Activated CD4-positive, alpha-beta memory T cell treated with anti-CD3 and anti-CD28 coated beads, Interleukin-2, amount 10 ng/mL, durations not matched to agents 7 days and 5 days (primary cell): ENCODE results near the gene RBM28. TPM values are rescaled to one million over a fixed set of nuclear protein-coding genes. Genes with fewer than 3 reads are reported as not detected.

ENCODE experiments used
- CTCF ChIA-PET: fragments of 350-600 bp; sonication (Branson Sonifier 250); formaldehyde crosslinking; loops from one replicate; lab custom pipeline; 2021; ENCODE audit warnings: antibody characterized with exemption, inconsistent platforms; lab: Charles Lee
- POLR2A ChIA-PET: fragments of 350-600 bp; sonication (Branson Sonifier 250); formaldehyde crosslinking; loops from one replicate; lab custom pipeline; 2021; ENCODE audit warnings: antibody characterized with exemption; lab: Charles Lee
- DNase-seq: peaks from one replicate; pipeline ENCODE4 v3.0.0-alpha.2; 2020
- H3K27ac Mint-ChIP-seq: one replicate; pipeline ENCODE4 v1.8.0; 2021; ENCODE audit warnings: mild to moderate bottlenecking, mixed read lengths
- H3K27me3 Mint-ChIP-seq: one replicate; pipeline ENCODE4 v1.8.0; 2021; ENCODE audit warnings: mixed read lengths
- H3K36me3 Mint-ChIP-seq: one replicate; pipeline ENCODE4 v1.8.0; 2021; ENCODE audit warnings: low read depth, mixed read lengths
- H3K4me1 Mint-ChIP-seq: one replicate; pipeline ENCODE4 v1.8.0; 2021; ENCODE audit warnings: mixed read lengths
- H3K4me3 Mint-ChIP-seq: one replicate; pipeline ENCODE4 v1.8.0; 2021; ENCODE audit warnings: mild to moderate bottlenecking, mixed read lengths
- H3K9me3 Mint-ChIP-seq: one replicate; pipeline ENCODE4 v1.8.0; 2021; ENCODE audit warnings: mixed read lengths
- total RNA-seq, 2 experiments: library from RNA; stranded (reverse); gene quantifications; one replicate each; pipeline ENCODE4 v1.2.3, GENCODE V29; 2021

Gene RBM28, protein sequence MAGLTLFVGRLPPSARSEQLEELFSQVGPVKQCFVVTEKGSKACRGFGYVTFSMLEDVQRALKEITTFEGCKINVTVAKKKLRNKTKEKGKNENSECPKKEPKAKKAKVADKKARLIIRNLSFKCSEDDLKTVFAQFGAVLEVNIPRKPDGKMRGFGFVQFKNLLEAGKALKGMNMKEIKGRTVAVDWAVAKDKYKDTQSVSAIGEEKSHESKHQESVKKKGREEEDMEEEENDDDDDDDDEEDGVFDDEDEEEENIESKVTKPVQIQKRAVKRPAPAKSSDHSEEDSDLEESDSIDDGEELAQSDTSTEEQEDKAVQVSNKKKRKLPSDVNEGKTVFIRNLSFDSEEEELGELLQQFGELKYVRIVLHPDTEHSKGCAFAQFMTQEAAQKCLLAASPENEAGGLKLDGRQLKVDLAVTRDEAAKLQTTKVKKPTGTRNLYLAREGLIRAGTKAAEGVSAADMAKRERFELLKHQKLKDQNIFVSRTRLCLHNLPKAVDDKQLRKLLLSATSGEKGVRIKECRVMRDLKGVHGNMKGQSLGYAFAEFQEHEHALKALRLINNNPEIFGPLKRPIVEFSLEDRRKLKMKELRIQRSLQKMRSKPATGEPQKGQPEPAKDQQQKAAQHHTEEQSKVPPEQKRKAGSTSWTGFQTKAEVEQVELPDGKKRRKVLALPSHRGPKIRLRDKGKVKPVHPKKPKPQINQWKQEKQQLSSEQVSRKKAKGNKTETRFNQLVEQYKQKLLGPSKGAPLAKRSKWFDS
- 10 to 100 TPM; 30.7 to 34.8 TPM for total RNA-seq

DNA sequence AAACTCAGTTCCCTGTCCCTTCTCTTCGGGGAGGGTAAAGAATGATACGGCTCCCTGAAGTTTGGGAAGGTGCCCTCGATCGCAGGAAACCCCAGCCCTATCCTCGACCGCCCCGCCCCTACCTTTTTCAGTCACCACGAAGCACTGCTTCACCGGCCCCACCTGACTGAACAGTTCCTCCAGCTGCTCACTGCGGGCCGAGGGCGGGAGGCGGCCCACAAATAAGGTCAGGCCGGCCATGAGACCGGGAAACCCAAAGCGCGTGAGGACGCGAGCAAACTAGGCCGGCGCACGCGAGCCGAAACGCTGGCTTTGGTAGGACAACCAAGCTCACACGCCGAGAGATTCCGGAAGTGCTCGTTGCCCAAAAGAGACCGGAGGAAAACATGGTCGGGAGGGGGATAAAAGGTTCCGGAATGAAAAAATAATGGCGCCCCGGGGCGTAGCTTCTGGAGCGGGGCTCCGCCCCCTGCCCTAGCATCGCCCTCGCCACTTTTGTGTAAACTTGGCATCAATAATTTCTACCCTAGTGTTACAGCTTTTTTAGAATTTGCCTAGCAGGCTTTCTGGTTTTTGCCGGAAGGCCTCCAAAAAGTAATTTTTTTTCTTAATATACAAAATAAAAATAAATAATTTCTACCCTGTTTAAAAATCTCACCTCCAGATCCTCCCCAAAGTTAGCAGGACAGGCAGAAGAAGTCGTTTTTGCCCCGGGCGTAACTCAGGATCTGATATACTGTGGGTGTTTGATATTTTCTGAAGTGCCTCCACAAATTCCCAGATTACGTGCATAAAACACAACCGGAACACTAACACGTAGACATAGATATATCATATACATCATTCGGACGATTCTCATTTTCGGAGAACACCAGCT, at the start of gene RBM28:
Gene RBM28, minus strand, starts transcription at position 355 of the 877 bp plus-strand sequence. Its CDS starts 115 bp downstream, at position 240.
- ChIA-PET POLR2A (interaction anchor here (0.7 to 1.6 kb wide), 12 partner anchors 9 to 952 kb away, joined by 3 to 8 read pairs (median 4); partner anchors contain the start of genes ATP6V1F and METTL2B), CTCF (interaction anchor here (0.7 to 2.6 kb wide), 14 partner anchors 9 to 209 kb away, joined by 3 to 35 read pairs (median 4); partner anchors contain the start of gene HILPDA)
- Mint-ChIP-seq H3K36me3 (peaks cover 7% of the 10 kb centered on the region), H3K27me3 (peaks cover 15% of the 10 kb centered on the region), H3K27ac (peak within 1 kb of the TSS; percentile 88), H3K9me3 (no peaks in the 10 kb centered on the region), H3K4me3 (peak within 1 kb of the TSS; percentile 93), H3K4me1 (peaks cover 31% of the 10 kb centered on the region)
- peak; percentile 88 for DNase-seq

DNA sequence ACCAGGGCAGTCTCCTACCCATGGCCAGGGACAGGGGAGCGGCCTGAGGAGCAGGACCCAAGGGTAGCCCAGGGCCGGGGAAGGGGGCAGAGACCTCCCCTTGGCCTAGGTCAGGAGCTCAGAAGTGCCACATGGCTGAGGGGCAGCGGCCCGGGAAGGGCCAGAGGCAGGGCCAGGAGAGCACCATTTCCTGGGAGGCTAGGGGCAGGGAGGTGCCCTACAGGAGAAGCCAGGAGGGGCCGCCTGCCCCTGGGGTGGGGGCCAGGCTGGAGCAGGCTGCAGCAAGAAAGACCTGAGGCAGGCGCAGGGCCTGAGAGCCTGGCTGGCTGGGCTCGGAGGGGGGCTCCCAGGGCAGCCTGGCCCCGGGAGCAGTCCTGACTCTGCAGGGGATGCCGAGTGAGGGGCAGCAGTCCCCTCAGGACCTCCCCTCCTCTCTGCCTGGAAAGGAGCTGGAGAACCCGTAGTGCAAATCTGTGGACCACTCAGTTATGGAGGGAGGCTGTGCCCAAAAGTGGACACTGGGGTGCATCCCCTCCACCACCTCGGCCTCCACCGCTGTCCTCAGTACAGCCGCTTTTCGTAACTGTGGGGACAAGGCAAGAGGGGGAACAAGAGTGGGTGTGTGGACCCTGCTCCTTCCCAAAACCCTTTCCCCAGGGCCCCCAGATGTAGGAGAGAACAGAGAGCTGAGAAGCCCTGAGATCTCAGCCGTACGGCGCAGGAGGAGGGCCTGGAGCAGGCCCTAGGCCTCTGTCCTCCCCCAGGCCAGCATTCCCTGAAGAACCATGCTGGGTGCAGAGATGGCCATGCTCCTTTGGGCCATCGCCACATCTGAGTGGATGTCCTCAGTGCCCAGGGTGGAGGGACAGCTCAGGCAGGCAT, 49.0 kb upstream of the RBM28 start:
- no peak for DNase-seq
- Mint-ChIP-seq H3K9me3 (no peaks in the 10 kb centered on the region), H3K36me3 (peaks cover 16% of the 10 kb centered on the region), H3K27ac (no peak overlapping the region), H3K4me3 (no peak overlapping the region), H3K4me1 (no peaks in the 10 kb centered on the region), H3K27me3 (peaks cover 3% of the 10 kb centered on the region)
- ChIA-PET POLR2A (interaction anchor here (2.1 kb wide), 1 partner anchor 12 kb away, joined by 7 read pairs; no protein-coding TSS in a partner anchor), CTCF (no interaction called here)

DNA sequence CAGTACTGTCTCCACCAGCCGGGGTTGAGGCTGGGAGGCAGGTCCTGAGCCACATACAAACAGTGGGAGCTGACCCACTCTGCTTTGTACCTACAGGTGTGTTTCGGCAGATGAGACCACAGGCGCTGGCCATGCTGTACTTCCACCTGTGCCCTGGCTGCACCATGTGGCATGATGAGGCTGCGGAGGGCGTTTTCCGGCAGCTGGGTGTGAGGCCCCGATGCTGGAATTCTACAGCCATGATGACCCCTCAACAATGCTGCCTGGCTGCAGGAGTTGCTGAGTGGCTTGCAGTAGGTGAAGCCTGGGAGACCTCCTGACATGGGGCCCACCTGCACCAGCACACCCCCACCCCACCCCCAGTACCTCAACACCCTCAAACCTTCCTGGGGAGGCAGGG, 48.1 kb upstream of the RBM28 start:
- DNase-seq, result no peak
- Mint-ChIP-seq H3K27ac (no peak overlapping the region), H3K9me3 (no peaks in the 10 kb centered on the region), H3K4me3 (no peak overlapping the region), H3K36me3 (peaks cover 7% of the 10 kb centered on the region), H3K27me3 (peaks cover 3% of the 10 kb centered on the region), H3K4me1 (no peaks in the 10 kb centered on the region)
- CTCF ChIA-PET, result interaction anchor here (1.4 to 3.4 kb wide), 3 partner anchors 9 to 44 kb away, joined by 3 to 21 read pairs (median 10); no protein-coding TSS in a partner anchor
- POLR2A ChIA-PET, result interaction anchor here (2.1 kb wide), 1 partner anchor 13 kb away, joined by 7 read pairs; no protein-coding TSS in a partner anchor

DNA sequence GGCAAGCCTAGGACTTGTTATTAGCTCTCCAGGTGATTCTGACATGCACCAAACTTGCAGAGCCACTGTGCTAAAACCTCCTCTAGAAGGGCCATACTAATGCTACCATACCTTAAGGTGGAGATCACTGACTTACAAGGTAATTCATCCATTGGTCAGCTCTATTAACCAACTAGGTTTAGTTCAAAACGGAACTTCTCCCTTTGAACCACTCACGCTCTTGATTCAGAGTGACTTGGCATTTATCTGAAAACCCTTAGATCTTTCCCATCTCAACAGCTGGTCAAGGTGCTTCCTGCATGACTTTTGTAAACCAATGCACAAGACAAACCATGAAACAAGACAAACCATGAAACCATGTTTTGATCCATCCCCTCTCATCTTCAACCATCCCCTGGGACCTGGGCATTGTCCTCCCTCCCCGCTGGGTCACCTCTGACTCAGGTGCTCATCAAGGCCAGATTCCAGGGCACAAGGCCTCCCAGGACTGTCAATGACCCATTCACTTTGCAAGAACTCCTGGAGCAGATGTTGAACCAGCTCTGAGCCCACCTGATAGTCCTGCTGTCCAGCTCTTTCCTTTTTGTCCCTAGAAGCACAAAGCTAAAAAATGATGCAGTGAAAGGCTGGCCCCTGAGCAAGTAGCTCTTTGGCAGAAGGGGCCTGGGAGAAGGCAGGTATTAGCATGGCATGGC, 47.3 kb upstream of the RBM28 start:
- Mint-ChIP-seq H3K27me3 (peaks cover 3% of the 10 kb centered on the region), H3K9me3 (no peaks in the 10 kb centered on the region), H3K36me3 (no peaks in the 10 kb centered on the region), H3K4me1 (no peaks in the 10 kb centered on the region), H3K27ac (no peak overlapping the region), H3K4me3 (no peak overlapping the region)
- CTCF ChIA-PET, result interaction anchor here (1.4 to 3.4 kb wide), 3 partner anchors 8 to 43 kb away, joined by 3 to 21 read pairs (median 10); no protein-coding TSS in a partner anchor
- no peak for DNase-seq
- POLR2A ChIA-PET, result interaction anchor here (1.0 to 2.1 kb wide), 3 partner anchors 14 to 47 kb away, joined by 4 to 7 read pairs (median 5); partner anchors contain the start of gene RBM28

DNA sequence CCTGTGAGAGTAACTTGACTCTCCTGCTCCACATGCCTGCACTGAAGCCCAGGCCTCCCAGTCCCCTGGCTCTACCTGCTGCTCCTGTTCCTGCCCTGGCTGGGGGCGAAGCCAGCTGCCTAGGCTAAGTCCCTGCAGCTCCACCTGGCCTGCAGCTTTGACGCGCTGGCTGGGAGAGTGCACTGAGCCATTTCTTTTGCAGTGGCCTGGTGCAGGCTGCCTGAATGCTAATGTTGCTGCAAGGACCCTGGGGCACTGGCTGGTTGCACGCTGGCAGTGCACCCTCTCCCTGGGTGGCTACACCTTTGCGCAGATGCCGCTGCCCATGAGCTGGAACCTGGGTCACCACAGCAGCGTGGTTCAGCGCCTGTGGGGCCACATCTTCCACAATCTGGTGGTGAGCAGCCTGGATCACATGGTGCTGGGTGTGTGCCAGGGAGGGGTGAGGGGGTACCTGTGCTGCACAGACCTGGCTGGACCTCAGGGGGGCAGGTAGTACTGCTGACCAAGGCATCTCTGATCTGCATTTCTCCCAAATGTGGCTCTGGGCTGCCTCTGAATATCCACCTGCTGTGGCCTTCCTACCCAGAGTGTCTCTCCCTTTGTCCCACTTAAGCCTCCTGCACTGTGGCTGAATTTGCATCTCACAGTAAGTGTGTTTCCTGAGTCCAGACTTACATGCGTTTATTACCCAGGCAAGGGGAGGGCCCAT, 46.1 kb upstream of the RBM28 start:
- POLR2A ChIA-PET, result interaction anchor here (0.7 to 1.4 kb wide), 2 partner anchors 19 to 42 kb away, joined by 3 to 5 read pairs; no protein-coding TSS in a partner anchor
- CTCF ChIA-PET, result interaction anchor here (0.7 to 4.0 kb wide), 8 partner anchors 9 to 71 kb away, joined by 3 to 35 read pairs (median 9); partner anchors contain the start of gene RBM28
- no peaks in the 10 kb centered on the region for H3K36me3 Mint-ChIP-seq
- DNase-seq, result no peak
- no peaks in the 10 kb centered on the region for H3K4me1 Mint-ChIP-seq
- no peaks in the 10 kb centered on the region for H3K9me3 Mint-ChIP-seq
- no peak overlapping the region for H3K4me3 Mint-ChIP-seq
- H3K27me3 Mint-ChIP-seq, result peaks cover 3% of the 10 kb centered on the region
- H3K27ac Mint-ChIP-seq, result no peak overlapping the region

DNA sequence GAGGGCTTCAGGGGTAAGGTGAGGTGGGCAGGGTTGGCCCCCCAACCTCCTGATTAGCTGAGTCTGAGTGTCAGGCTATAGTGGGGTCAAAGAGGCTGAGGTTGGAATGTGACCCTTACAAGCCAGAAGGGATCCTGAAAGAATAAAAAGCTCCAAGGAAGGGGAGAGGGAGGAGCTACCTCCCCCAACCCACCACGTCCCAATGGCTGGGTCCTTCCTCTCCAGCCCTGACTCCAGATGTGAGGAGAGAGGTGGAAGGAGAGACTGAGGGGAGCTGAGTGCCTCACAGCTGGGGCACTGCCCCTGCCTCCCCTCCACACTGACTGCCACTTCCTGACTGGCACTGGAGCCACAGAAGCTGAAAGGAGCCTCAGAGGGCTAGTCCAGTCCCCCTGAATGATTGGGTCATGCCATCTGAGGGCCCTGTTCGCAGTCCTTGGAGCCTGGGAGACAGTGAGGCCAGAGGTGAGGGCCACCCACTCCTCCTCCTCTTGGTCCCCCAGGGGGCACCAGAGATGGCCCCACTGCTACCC, 45.4 kb upstream of the RBM28 start:
- DNase-seq, result no peak
- ChIA-PET POLR2A (interaction anchor here (0.7 to 1.4 kb wide), 2 partner anchors 20 to 45 kb away, joined by 3 read pairs; partner anchors contain the start of gene RBM28), CTCF (interaction anchor here (0.7 to 4.0 kb wide), 9 partner anchors 9 to 71 kb away, joined by 3 to 35 read pairs (median 7); partner anchors contain the start of gene RBM28)
- Mint-ChIP-seq H3K4me3 (no peak overlapping the region), H3K36me3 (no peaks in the 10 kb centered on the region), H3K27me3 (peaks cover 3% of the 10 kb centered on the region), H3K9me3 (no peaks in the 10 kb centered on the region), H3K4me1 (no peaks in the 10 kb centered on the region), H3K27ac (no peak overlapping the region)

DNA sequence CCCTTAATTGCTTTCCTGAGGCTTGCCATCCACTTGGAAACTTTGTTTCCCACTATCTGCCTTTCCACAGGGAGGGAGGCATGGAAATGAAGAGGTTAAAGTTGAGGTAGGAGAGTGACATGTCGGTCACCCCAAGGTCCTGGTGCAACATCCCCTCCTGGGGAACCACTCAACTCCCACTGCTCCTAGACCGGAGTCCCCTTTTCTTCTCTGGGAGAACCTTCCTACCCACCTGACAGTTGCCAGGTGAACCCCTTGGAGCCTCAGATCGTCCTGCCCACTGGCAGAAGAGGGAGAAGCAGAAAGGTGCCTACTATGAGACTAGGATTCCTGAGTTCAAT, 44.4 kb upstream of the RBM28 start:
- Mint-ChIP-seq H3K27me3 (peaks cover 3% of the 10 kb centered on the region), H3K4me3 (no peak overlapping the region), H3K4me1 (no peaks in the 10 kb centered on the region), H3K9me3 (no peaks in the 10 kb centered on the region), H3K36me3 (no peaks in the 10 kb centered on the region), H3K27ac (no peak overlapping the region)
- CTCF ChIA-PET, result interaction anchor here (0.7 to 4.4 kb wide), 21 partner anchors 9 to 87 kb away, joined by 3 to 52 read pairs (median 5); partner anchors contain the start of genes IMPDH1 and RBM28
- POLR2A ChIA-PET, result interaction anchor here (1.4 to 1.9 kb wide), 2 partner anchors 41 to 44 kb away, joined by 3 to 10 read pairs; partner anchors contain the start of gene RBM28
- DNase-seq, result no peak

DNA sequence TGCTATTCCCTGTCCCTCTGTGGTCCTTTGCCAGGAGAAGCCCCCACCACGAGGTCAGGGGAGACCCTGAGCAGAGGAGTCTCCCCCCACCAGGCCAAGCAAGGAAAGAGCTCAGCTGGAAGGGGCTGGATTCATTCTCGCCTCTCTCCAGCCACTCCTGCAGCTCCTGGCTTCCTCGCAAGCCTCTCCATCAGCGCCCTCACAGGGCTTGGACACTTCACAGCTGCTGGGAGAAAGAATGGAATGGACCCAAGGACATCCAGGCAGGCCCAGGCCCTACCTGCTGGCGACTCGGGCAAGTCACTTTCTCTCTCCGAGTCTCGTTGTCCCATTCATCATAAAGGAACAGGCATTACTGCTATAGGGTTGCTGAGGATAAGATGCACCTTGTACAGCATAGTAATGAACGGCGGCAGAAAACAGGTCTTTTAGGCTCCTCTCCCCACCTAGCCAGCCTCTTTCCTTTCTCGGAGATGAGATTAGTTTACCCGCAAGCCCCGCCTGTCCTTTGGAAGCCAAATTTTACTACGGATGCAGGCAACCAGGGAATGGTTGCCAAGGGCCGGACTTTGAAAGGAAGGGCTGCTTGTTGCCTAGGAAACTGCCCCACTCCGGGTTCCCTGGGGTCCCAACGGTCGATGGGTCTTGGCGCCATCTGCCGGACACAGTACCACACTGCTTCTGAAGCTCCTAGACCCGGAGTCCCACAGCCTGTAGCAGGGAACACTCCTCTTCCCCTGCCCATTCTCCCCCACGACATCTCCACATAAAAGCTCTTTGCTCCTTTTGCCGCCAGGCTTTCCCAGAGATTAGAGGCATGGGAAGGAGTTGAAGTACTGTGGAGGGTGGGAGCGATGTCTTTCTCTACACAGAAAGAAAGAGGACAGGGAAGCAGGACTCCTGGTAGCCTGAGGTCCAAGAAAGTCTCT, 43.8 kb upstream of the RBM28 start:
- Mint-ChIP-seq H3K9me3 (no peaks in the 10 kb centered on the region), H3K36me3 (no peaks in the 10 kb centered on the region), H3K4me1 (no peaks in the 10 kb centered on the region), H3K27ac (no peak overlapping the region), H3K27me3 (peaks cover 3% of the 10 kb centered on the region), H3K4me3 (no peak overlapping the region)
- ChIA-PET POLR2A (interaction anchor here (0.8 to 1.9 kb wide), 4 partner anchors 40 to 68 kb away, joined by 3 to 10 read pairs (median 4); partner anchors contain the start of gene RBM28), CTCF (interaction anchor here (0.6 to 4.4 kb wide), 23 partner anchors 10 to 87 kb away, joined by 3 to 52 read pairs (median 4); partner anchors contain the start of genes HILPDA, IMPDH1 and RBM28)
- peak; percentile 66 for DNase-seq
